ENCODE measurements around the gene LSM12.
"Not testable (repeated sequence)": the region's sequence is repeated elsewhere in the genome, so short reads cannot be mapped to it uniquely, and the experiment has no call there.

LSM12 gene

GRCh38 chr17:44066204-44066930 lies at the start of gene LSM12:
Gene LSM12 (minus strand): TSS chr17:44066671. CDS start chr17:44066587, 84 bp downstream.
- DNase-seq, result peak; percentile 89

- DNase-seq, result no peak
Measured at GRCh38 chr17:44115585-44116415, 49.3 kb upstream of the LSM12 start.

GRCh38 chr17:44113868-44114840 lies 47.7 kb upstream of the LSM12 start:
- no peak for DNase-seq

GRCh38 chr17:44113382-44113781 lies 46.9 kb upstream of the LSM12 start:
- no peak for DNase-seq

GRCh38 chr17:44112284-44113280 lies 46.1 kb upstream of the LSM12 start:
- DNase-seq, result no peak

- DNase-seq, result no peak
Measured at GRCh38 chr17:44111777-44112176, 45.3 kb upstream of the LSM12 start.

- DNase-seq, result peak; percentile 87
Measured at GRCh38 chr17:44110823-44111633, 44.6 kb upstream of the LSM12 start.

- DNase-seq, result no peak
Measured at GRCh38 chr17:44110011-44110686, 43.7 kb upstream of the LSM12 start.

GRCh38 chr17:44109312-44109630 lies 42.8 kb upstream of the LSM12 start:
- DNase-seq, result no peak

GRCh38 chr17:44108440-44109311 lies 42.2 kb upstream of the LSM12 start:
- no peak for DNase-seq

- DNase-seq, result no peak
Measured at GRCh38 chr17:44106801-44107200, 40.3 kb upstream of the LSM12 start.

- no peak for DNase-seq
Measured at GRCh38 chr17:44105941-44106340, 39.5 kb upstream of the LSM12 start.

- DNase-seq, result no peak
Measured at GRCh38 chr17:44105483-44105882, 39.0 kb upstream of the LSM12 start.

- no peak for DNase-seq
Measured at GRCh38 chr17:44102849-44103622, 36.6 kb upstream of the LSM12 start.

GRCh38 chr17:44101858-44102257 lies 35.4 kb upstream of the LSM12 start:
- not testable (repeated sequence) for DNase-seq

- no peak for DNase-seq
Measured at GRCh38 chr17:44097110-44097958, 30.9 kb upstream of the LSM12 start.

Data from NCI-H526 treated with DMSO at 0.1 percent for 48 hours (cell line).